ENCODE data around the gene CDH13.

CDH13 gene

DNA sequence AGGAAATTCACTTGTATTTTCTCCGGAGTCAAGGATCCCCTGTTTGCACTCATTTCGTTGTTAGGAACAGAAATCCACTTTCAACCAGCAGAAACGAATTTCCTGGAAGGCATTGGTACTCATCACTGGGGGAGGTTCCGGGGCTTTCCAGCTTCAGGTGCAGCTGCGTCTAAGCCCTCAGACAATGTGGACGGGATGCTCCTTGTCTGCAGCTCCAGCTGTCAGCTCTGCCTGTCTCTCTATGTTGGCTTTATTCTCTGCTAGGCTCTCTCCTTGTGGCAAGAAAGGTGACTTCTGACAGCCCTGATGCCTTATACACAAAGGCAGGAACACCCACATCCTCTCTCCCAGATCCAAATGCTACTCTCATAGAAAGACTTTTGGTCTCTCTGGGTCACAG, 997.1 kb downstream of the CDH13 start:
- H3K36me3 ChIP-seq (ENCODE audit: control insufficient read depth in 1 of 2, insufficient read depth in 2 of 2, low read length in 2 of 2) = no peaks in the 10 kb centered on the region
- H3K4ac ChIP-seq (ENCODE audit: low read depth, low read length) = no peak overlapping the region
- H3K23ac ChIP-seq (ENCODE audit: low read length) = no peak overlapping the region
- H2BK12ac ChIP-seq (ENCODE audit: low read length) = no peak overlapping the region
- H3K79me1 ChIP-seq (ENCODE audit: low read length) = no peaks in the 10 kb centered on the region
- H3K4me2 ChIP-seq (ENCODE audit: low read length) = no peak overlapping the region
- H4K8ac ChIP-seq (ENCODE audit: low read depth, low read length) = no peak overlapping the region
- no peaks in the 10 kb centered on the region for H3K79me2 ChIP-seq (ENCODE audit: control insufficient read depth, insufficient read depth, low read length, poor library complexity)
- DNase-seq = no peak
- H2BK5ac ChIP-seq (ENCODE audit: low read depth, low read length, poor library complexity) = no peak overlapping the region
- no peak overlapping the region for H3K9ac ChIP-seq (ENCODE audit: low read length)
- no peaks in the 10 kb centered on the region for H3K4me1 ChIP-seq (ENCODE audit: control insufficient read depth in 1 of 2, insufficient read depth in 2 of 2, low read length in 2 of 2)
- no peak overlapping the region for H3K4me3 ChIP-seq (ENCODE audit: low read depth, low read length)
- H2BK120ac ChIP-seq (ENCODE audit: insufficient read depth, low read length, poor library complexity) = no peak overlapping the region
- no CpG with 5 or more reads among the region's 6 CpGs for WGBS (ENCODE audit: extremely low coverage, insufficient coverage, insufficient read length)
- no peak overlapping the region for H4K91ac ChIP-seq (ENCODE audit: low read depth, low read length)
- H3K9me3 ChIP-seq (ENCODE audit: insufficient read depth, low read depth, low read length) = no peaks in the 10 kb centered on the region
- no peak overlapping the region for H4K12ac ChIP-seq (ENCODE audit: low read depth, low read length)
- H3K27me3 ChIP-seq (ENCODE audit: insufficient read depth, low read length) = no peaks in the 10 kb centered on the region
- H3K27ac ChIP-seq (ENCODE audit: low read depth, low read length) = no peak overlapping the region
- H2AK5ac ChIP-seq (ENCODE audit: low read length) = no peak overlapping the region
- no peak overlapping the region for H3K14ac ChIP-seq (ENCODE audit: low read length)
- H3K18ac ChIP-seq (ENCODE audit: low read length) = no peak overlapping the region
- H2AFZ ChIP-seq (ENCODE audit: insufficient read depth, low read length, poor library complexity) = no peak overlapping the region

GRCh38 chr16:83624429-83625120, 997.8 kb downstream of the CDH13 start:
- no peak overlapping the region for H4K12ac ChIP-seq (ENCODE audit: low read depth, low read length)
- WGBS (ENCODE audit: extremely low coverage, insufficient coverage, insufficient read length) = no CpG with 5 or more reads among the region's 11 CpGs
- no peak overlapping the region for H2AFZ ChIP-seq (ENCODE audit: insufficient read depth, low read length, poor library complexity)
- no peak overlapping the region for H4K8ac ChIP-seq (ENCODE audit: low read depth, low read length)
- H2BK12ac ChIP-seq (ENCODE audit: low read length) = no peak overlapping the region
- H3K36me3 ChIP-seq (ENCODE audit: control insufficient read depth in 1 of 2, insufficient read depth in 2 of 2, low read length in 2 of 2) = no peaks in the 10 kb centered on the region
- H4K91ac ChIP-seq (ENCODE audit: low read depth, low read length) = no peak overlapping the region
- no peak overlapping the region for H3K27ac ChIP-seq (ENCODE audit: low read depth, low read length)
- H3K79me1 ChIP-seq (ENCODE audit: low read length) = no peaks in the 10 kb centered on the region
- H3K4me2 ChIP-seq (ENCODE audit: low read length) = no peak overlapping the region
- DNase-seq = no peak
- no peaks in the 10 kb centered on the region for H3K9me3 ChIP-seq (ENCODE audit: insufficient read depth, low read depth, low read length)
- H2BK5ac ChIP-seq (ENCODE audit: low read depth, low read length, poor library complexity) = no peak overlapping the region
- H2AK5ac ChIP-seq (ENCODE audit: low read length) = no peak overlapping the region
- no peak overlapping the region for H3K4ac ChIP-seq (ENCODE audit: low read depth, low read length)
- H3K4me1 ChIP-seq (ENCODE audit: control insufficient read depth in 1 of 2, insufficient read depth in 2 of 2, low read length in 2 of 2) = no peaks in the 10 kb centered on the region
- H3K27me3 ChIP-seq (ENCODE audit: insufficient read depth, low read length) = no peaks in the 10 kb centered on the region
- H3K14ac ChIP-seq (ENCODE audit: low read length) = no peak overlapping the region
- no peak overlapping the region for H3K4me3 ChIP-seq (ENCODE audit: low read depth, low read length)
- H3K9ac ChIP-seq (ENCODE audit: low read length) = no peak overlapping the region
- H3K79me2 ChIP-seq (ENCODE audit: control insufficient read depth, insufficient read depth, low read length, poor library complexity) = no peaks in the 10 kb centered on the region
- H3K18ac ChIP-seq (ENCODE audit: low read length) = no peak overlapping the region
- no peak overlapping the region for H2BK120ac ChIP-seq (ENCODE audit: insufficient read depth, low read length, poor library complexity)
- no peak overlapping the region for H3K23ac ChIP-seq (ENCODE audit: low read length)

DNA sequence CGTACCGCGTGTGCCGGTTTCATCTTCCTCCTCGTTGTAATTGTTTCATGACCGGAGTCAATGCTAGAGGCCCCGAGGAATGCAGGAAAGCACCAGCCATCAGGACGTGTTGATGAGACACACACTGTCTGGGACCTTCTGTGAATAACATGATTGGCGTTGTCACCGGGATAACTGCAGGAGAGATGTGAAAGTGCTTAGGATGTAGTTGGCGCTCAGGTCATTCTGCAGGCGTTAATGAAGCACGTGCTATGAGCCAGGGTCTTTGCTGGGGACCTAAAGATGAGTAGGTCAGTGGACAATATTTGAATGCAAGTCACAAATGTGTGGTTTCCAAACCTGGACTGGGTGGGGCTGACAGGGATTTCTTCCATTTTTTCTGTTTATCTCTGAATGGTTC, 999.4 kb downstream of the CDH13 start:
- DNase-seq = no peak
- Histone ChIP-seq H2BK120ac (ENCODE audit: insufficient read depth, low read length, poor library complexity) (no peak overlapping the region), H3K4me3 (ENCODE audit: low read depth, low read length) (no peak overlapping the region), H3K27ac (ENCODE audit: low read depth, low read length) (no peak overlapping the region), H3K9me3 (ENCODE audit: insufficient read depth, low read depth, low read length) (no peaks in the 10 kb centered on the region), H4K8ac (ENCODE audit: low read depth, low read length) (no peak overlapping the region), H3K79me1 (ENCODE audit: low read length) (no peaks in the 10 kb centered on the region), H3K14ac (ENCODE audit: low read length) (no peak overlapping the region), H3K79me2 (ENCODE audit: control insufficient read depth, insufficient read depth, low read length, poor library complexity) (no peaks in the 10 kb centered on the region), H2BK12ac (ENCODE audit: low read length) (no peak overlapping the region), H3K27me3 (ENCODE audit: insufficient read depth, low read length) (no peaks in the 10 kb centered on the region), H4K12ac (ENCODE audit: low read depth, low read length) (no peak overlapping the region), H2AFZ (ENCODE audit: insufficient read depth, low read length, poor library complexity) (no peak overlapping the region), H2AK5ac (ENCODE audit: low read length) (no peak overlapping the region), H4K91ac (ENCODE audit: low read depth, low read length) (no peak overlapping the region), H2BK5ac (ENCODE audit: low read depth, low read length, poor library complexity) (no peak overlapping the region), H3K36me3 (ENCODE audit: control insufficient read depth in 1 of 2, insufficient read depth in 2 of 2, low read length in 2 of 2) (no peaks in the 10 kb centered on the region), H3K18ac (ENCODE audit: low read length) (no peak overlapping the region), H3K4me2 (ENCODE audit: low read length) (no peak overlapping the region), H3K23ac (ENCODE audit: low read length) (no peak overlapping the region), H3K4ac (ENCODE audit: low read depth, low read length) (no peak overlapping the region), H3K9ac (ENCODE audit: low read length) (no peak overlapping the region), H3K4me1 (ENCODE audit: control insufficient read depth in 1 of 2, insufficient read depth in 2 of 2, low read length in 2 of 2) (no peaks in the 10 kb centered on the region)
- no CpG with 5 or more reads among the region's 13 CpGs for WGBS (ENCODE audit: extremely low coverage, insufficient coverage, insufficient read length)

DNA sequence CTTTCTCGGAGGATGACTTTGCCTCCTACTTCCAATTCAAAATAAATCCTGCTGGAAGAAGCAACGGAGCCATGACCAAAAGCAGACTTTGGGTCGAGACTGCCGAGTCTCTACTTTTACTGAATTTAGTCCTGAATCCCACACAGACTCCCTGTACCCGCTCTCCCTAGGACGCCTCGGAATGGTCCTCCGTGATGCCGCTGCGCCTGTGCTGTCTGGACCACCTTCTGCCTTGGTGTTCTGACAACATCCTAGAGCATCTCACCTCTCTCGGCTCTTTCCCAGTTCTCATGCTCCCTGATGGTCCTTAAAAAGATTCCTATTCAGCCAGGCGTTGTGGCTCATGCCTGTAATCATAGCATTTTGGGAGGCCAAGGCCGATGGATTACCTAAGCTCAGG, 999.9 kb downstream of the CDH13 start:
- H3K4me2 ChIP-seq (ENCODE audit: low read length) = no peak overlapping the region
- H3K27ac ChIP-seq (ENCODE audit: low read depth, low read length) = no peak overlapping the region
- H3K4ac ChIP-seq (ENCODE audit: low read depth, low read length) = no peak overlapping the region
- no peak overlapping the region for H4K91ac ChIP-seq (ENCODE audit: low read depth, low read length)
- no peak overlapping the region for H2AFZ ChIP-seq (ENCODE audit: insufficient read depth, low read length, poor library complexity)
- H4K8ac ChIP-seq (ENCODE audit: low read depth, low read length) = no peak overlapping the region
- H3K23ac ChIP-seq (ENCODE audit: low read length) = no peak overlapping the region
- no peaks in the 10 kb centered on the region for H3K27me3 ChIP-seq (ENCODE audit: insufficient read depth, low read length)
- no peaks in the 10 kb centered on the region for H3K9me3 ChIP-seq (ENCODE audit: insufficient read depth, low read depth, low read length)
- WGBS (ENCODE audit: extremely low coverage, insufficient coverage, insufficient read length) = no CpG with 5 or more reads among the region's 13 CpGs
- H3K4me1 ChIP-seq (ENCODE audit: control insufficient read depth in 1 of 2, insufficient read depth in 2 of 2, low read length in 2 of 2) = no peaks in the 10 kb centered on the region
- no peak overlapping the region for H2AK5ac ChIP-seq (ENCODE audit: low read length)
- H2BK12ac ChIP-seq (ENCODE audit: low read length) = no peak overlapping the region
- no peak overlapping the region for H3K9ac ChIP-seq (ENCODE audit: low read length)
- H3K4me3 ChIP-seq (ENCODE audit: low read depth, low read length) = no peak overlapping the region
- no peak overlapping the region for H2BK120ac ChIP-seq (ENCODE audit: insufficient read depth, low read length, poor library complexity)
- DNase-seq = no peak
- no peak overlapping the region for H3K18ac ChIP-seq (ENCODE audit: low read length)
- no peaks in the 10 kb centered on the region for H3K36me3 ChIP-seq (ENCODE audit: control insufficient read depth in 1 of 2, insufficient read depth in 2 of 2, low read length in 2 of 2)
- H3K79me1 ChIP-seq (ENCODE audit: low read length) = no peaks in the 10 kb centered on the region
- H3K79me2 ChIP-seq (ENCODE audit: control insufficient read depth, insufficient read depth, low read length, poor library complexity) = no peaks in the 10 kb centered on the region
- H3K14ac ChIP-seq (ENCODE audit: low read length) = no peak overlapping the region
- no peak overlapping the region for H4K12ac ChIP-seq (ENCODE audit: low read depth, low read length)
- H2BK5ac ChIP-seq (ENCODE audit: low read depth, low read length, poor library complexity) = no peak overlapping the region

Data from trophoblast cell (in vitro differentiated cells and primary cell).